Activated CD8-positive, alpha-beta memory T cell treated with anti-CD3 and anti-CD28 coated beads, Interleukin-2, amount 50 U/mL, for 24 hours (primary cell): ENCODE results near the gene PAX7.
"Not testable (repeated sequence)": the region's sequence is repeated elsewhere in the genome, so short reads cannot be mapped to it uniquely, and the experiment has no call there.

Experiments
- DNase-seq: peaks from one replicate; pipeline ENCODE4 v3.0.0-alpha.2; 2020; ENCODE audit errors: extremely low read depth

Gene PAX7

GRCh38 chr1:18727956-18728355 is 97.3 kb downstream of the PAX7 start:
- no peak for DNase-seq

GRCh38 chr1:18730321-18730720 is 99.7 kb downstream of the PAX7 start:
- DNase-seq, result no peak

- no peak for DNase-seq
These were observed 100.5 kb downstream of the PAX7 start for GRCh38 chr1:18731148-18731547.

GRCh38 chr1:18731591-18732235 is 101.1 kb downstream of the PAX7 start:
- no peak for DNase-seq

GRCh38 chr1:18732686-18733085 is 102.0 kb downstream of the PAX7 start:
- DNase-seq, result no peak

GRCh38 chr1:18734001-18734400 is 103.4 kb downstream of the PAX7 start:
- no peak for DNase-seq

- DNase-seq, result no peak
These were observed 104.0 kb downstream of the PAX7 start for GRCh38 chr1:18734461-18735223.

GRCh38 chr1:18735224-18735997 is 104.8 kb downstream of the PAX7 start:
- no peak for DNase-seq

- DNase-seq, result no peak
These were observed 106.3 kb downstream of the PAX7 start for GRCh38 chr1:18736958-18737357.

- DNase-seq, result no peak
These were observed 107.5 kb downstream of the PAX7 start for GRCh38 chr1:18738126-18738525.

GRCh38 chr1:18738617-18739016 is 108.0 kb downstream of the PAX7 start:
- DNase-seq, result no peak

GRCh38 chr1:18739408-18739807 is 108.8 kb downstream of the PAX7 start:
- DNase-seq, result no peak

- no peak for DNase-seq
These were observed 109.3 kb downstream of the PAX7 start for GRCh38 chr1:18739897-18740296.

- no peak for DNase-seq
These were observed 110.0 kb downstream of the PAX7 start for GRCh38 chr1:18740617-18741016.

- no peak for DNase-seq
These were observed 112.6 kb downstream of the PAX7 start for GRCh38 chr1:18743233-18743632.

- not testable (repeated sequence) for DNase-seq
These were observed 113.7 kb downstream of the PAX7 start for GRCh38 chr1:18744381-18744780.

- DNase-seq, result no peak
These were observed 116.3 kb downstream of the PAX7 start for GRCh38 chr1:18746981-18747380.

- no peak for DNase-seq
These were observed 117.0 kb downstream of the PAX7 start for GRCh38 chr1:18747671-18748070.

GRCh38 chr1:18748435-18748834 is 117.8 kb downstream of the PAX7 start:
- no peak for DNase-seq

- DNase-seq, result no peak
These were observed 118.9 kb downstream of the PAX7 start for GRCh38 chr1:18749569-18749968.

GRCh38 chr1:18750600-18750999 is 120.0 kb downstream of the PAX7 start:
- DNase-seq, result no peak

- no peak for DNase-seq
These were observed 120.8 kb downstream of the PAX7 start for GRCh38 chr1:18751425-18751824.

GRCh38 chr1:18752409-18752808 is 121.8 kb downstream of the PAX7 start:
- no peak for DNase-seq
